BE2C (cell line): ENCODE data around the gene CTDSP1.

Source experiments
- DNase-seq: peaks from one replicate; pipeline ENCODE4 v3.0.0-alpha.2; 2020
- H3K27me3 ChIP-seq: fragments of 250-450 bp; sonication (Bioruptor Pico); 2 replicates; pipeline ENCODE4 v1.5.1; 2020; ENCODE audit warnings: mild to moderate bottlenecking
- H3K36me3 ChIP-seq: fragments of 250-450 bp; sonication (Bioruptor Pico); 2 replicates; pipeline ENCODE4 v1.5.1; 2020; ENCODE audit warnings: mild to moderate bottlenecking
- H3K4me1 ChIP-seq: fragments of 250-450 bp; sonication (Bioruptor Pico); 2 replicates; pipeline ENCODE4 v1.5.1; 2020
- H3K4me3 ChIP-seq: 2 replicates; pipeline ENCODE4 v1.5.1; 2011; ENCODE audit warnings: low read depth, low read length
- H3K9me3 ChIP-seq: fragments of 250-450 bp; sonication (Bioruptor Pico); 2 replicates; pipeline ENCODE4 v1.5.1; 2020
- TF ChIP-seq, protein P1 (sequence below): IDR thresholded peaks from 2 replicates; pipeline ENCODE4 v1.5.1; 2012; ENCODE audit warnings: mild to moderate bottlenecking, low read depth, low read length

CTDSP1 gene

DNA sequence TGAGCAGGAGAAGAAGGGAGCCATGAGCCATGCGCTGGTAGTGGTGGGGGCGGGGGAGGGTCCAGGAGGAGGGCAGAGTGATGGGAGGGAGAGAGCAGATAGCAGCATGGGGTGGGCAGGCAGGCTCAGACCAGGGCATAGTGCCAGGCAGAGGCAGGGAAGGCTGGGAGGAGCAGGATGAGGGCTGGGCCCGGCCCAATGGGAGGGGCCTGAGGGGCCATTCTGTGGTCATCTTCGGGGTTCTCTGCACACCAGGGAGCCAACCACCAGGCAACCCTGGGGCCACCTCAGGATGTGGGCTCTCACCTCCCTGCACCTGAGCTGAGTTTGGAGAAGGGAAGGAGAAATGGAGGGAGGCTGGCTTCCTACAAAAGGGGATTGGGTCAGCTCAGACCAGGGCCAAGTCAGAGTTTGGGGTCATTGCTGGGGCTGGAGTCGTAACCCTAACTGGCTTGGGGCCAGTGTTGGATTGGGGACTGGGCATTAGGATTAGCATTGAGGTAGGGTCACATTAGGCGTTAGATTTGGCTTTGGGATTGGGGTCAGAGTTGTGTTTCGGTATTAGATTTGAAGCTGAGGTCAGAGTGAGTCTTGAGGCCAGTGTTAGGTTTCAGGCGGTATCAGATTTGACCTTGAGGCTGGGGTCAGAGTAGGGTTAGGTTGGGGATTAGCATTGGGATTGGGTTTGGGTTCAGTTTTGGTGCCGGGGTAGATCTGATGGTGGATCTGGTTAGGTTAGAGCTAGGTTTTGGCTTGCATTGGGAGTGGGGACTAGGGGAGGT, 30.4 kb downstream of the CTDSP1 start:
- TF ChIP-seq, protein P1, sequence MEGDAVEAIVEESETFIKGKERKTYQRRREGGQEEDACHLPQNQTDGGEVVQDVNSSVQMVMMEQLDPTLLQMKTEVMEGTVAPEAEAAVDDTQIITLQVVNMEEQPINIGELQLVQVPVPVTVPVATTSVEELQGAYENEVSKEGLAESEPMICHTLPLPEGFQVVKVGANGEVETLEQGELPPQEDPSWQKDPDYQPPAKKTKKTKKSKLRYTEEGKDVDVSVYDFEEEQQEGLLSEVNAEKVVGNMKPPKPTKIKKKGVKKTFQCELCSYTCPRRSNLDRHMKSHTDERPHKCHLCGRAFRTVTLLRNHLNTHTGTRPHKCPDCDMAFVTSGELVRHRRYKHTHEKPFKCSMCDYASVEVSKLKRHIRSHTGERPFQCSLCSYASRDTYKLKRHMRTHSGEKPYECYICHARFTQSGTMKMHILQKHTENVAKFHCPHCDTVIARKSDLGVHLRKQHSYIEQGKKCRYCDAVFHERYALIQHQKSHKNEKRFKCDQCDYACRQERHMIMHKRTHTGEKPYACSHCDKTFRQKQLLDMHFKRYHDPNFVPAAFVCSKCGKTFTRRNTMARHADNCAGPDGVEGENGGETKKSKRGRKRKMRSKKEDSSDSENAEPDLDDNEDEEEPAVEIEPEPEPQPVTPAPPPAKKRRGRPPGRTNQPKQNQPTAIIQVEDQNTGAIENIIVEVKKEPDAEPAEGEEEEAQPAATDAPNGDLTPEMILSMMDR: no peak
- Histone ChIP-seq H3K9me3 (no peaks in the 10 kb centered on the region; the same call in 1 of the 2 replicates), H3K27me3 (no peaks in the 10 kb centered on the region), H3K36me3 (no peaks in the 10 kb centered on the region), H3K4me1 (no peaks in the 10 kb centered on the region), H3K4me3 (no peak overlapping the region)
- peak; percentile 46 for DNase-seq

DNA sequence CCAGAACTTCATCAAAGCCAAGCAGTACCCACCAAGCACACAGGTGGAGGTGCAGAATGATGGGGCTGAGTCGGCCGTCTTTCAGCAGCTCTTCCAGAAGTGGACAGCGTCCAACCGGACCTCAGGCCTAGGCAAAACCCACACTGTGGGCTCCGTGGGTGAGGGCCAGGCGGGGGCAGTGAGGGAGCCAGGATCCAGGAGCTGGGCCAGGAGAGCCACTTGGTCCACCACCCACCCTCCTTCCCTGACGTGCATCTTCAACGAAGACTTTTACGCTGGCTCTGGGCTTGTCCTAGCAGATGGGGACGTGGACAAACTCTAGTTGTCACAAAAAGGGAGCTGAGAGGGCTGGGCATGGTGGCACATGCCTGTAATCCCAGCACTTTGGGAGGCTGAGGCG, 31.1 kb downstream of the CTDSP1 start:
- Histone ChIP-seq H3K36me3 (no peaks in the 10 kb centered on the region), H3K9me3 (no peaks in the 10 kb centered on the region; the same call in 1 of the 2 replicates), H3K4me3 (no peak overlapping the region), H3K27me3 (no peaks in the 10 kb centered on the region), H3K4me1 (no peaks in the 10 kb centered on the region)
- no peak for DNase-seq
- TF ChIP-seq, protein P1: no peak

DNA sequence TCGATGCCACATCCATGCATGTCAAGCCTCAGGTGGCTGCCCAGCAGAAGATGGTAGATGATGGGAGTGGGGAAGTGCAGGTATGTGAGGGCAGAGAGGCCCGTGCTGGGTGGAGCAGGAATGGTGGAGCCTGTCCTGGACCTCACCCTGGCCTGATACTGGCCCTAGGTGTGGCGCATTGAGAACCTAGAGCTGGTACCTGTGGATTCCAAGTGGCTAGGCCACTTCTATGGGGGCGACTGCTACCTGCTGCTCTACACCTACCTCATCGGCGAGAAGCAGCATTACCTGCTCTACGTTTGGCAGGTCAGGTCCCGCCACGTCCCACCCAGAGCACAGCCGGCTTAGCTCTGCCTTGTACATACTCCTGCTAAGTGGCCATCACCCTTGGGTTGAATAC, 32.2 kb downstream of the CTDSP1 start:
- no peak for DNase-seq
- H3K4me3 ChIP-seq: no peak overlapping the region
- H3K9me3 ChIP-seq: no peaks in the 10 kb centered on the region; the same call in 1 of the 2 replicates
- H3K36me3 ChIP-seq: no peaks in the 10 kb centered on the region
- TF ChIP-seq, protein P1: no peak
- H3K27me3 ChIP-seq: no peaks in the 10 kb centered on the region
- no peaks in the 10 kb centered on the region for H3K4me1 ChIP-seq

DNA sequence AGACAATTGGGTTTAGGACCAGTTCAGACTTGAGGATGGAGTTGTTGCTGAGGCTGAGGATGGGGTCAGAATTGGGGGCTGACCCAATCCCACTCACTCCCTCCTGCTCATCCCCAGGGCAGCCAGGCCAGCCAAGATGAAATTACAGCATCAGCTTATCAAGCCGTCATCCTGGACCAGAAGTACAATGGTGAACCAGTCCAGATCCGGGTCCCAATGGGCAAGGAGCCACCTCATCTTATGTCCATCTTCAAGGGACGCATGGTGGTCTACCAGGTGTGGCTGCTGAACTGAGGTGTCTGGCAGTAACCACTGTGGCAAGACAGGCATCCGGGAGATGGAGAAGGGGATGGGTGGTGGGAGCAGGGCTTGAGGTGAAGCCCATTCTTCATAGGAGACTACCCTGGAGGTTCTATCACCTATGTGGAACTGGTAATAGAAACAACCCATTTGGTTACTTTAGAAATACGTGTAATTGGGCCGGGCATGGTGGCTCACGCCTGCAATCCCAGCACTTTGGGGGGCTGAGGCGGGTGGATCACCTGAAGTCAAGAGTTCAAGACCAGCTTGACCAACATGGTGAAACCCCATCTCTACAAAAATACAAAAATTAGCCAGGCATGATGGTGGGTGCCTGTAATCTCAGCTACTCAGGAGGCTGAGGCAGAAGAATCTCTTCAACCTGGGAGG, 33.2 kb downstream of the CTDSP1 start:
- DNase-seq: no peak
- Histone ChIP-seq H3K36me3 (no peaks in the 10 kb centered on the region; the same call in 1 of the 2 replicates), H3K4me3 (no peak overlapping the region), H3K27me3 (no peaks in the 10 kb centered on the region), H3K9me3 (no peaks in the 10 kb centered on the region; the same call in 1 of the 2 replicates), H3K4me1 (no peaks in the 10 kb centered on the region)
- TF ChIP-seq, protein P1: no peak

DNA sequence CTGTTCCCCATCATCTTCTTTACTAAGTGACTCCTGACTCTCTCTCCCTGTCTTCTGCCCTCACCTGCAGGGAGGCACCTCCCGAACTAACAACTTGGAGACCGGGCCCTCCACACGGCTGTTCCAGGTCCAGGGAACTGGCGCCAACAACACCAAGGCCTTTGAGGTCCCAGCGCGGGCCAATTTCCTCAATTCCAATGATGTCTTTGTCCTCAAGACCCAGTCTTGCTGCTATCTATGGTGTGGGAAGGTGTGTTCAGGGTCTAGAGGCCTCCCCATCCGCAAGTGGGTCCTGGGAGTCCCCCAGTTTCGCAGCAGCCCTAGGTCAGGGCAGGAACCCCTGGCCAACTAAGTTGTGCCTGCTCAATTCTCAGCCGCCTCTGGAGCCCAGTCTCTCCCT, 34.8 kb downstream of the CTDSP1 start:
- H3K36me3 ChIP-seq: no peaks in the 10 kb centered on the region; the same call in 1 of the 2 replicates
- TF ChIP-seq, protein P1: no peak
- no peaks in the 10 kb centered on the region for H3K4me1 ChIP-seq
- H3K4me3 ChIP-seq: no peak overlapping the region
- no peak for DNase-seq
- no peaks in the 10 kb centered on the region for H3K27me3 ChIP-seq
- H3K9me3 ChIP-seq: no peaks in the 10 kb centered on the region; the same call in 1 of the 2 replicates
